GM12872 (cell line): ENCODE data around the gene EXOC3L2.

Source experiments
- CTCF ChIP-seq: IDR thresholded peaks from 3 replicates; pipeline ENCODE4 v1.5.1; 2011; ENCODE audit warnings: low read depth, mild to moderate bottlenecking, low read length, moderate library complexity; ENCODE audit not compliant: insufficient read depth

The EXOC3L2 gene

GRCh38 chr19:45234089-45234869 is 10.9 kb downstream of the EXOC3L2 start:
- TF ChIP-seq CTCF = no peak

- TF ChIP-seq CTCF = no peak
These were observed 13.3 kb downstream of the EXOC3L2 start for GRCh38 chr19:45231891-45232290.

GRCh38 chr19:45224645-45225044 is 20.6 kb downstream of the EXOC3L2 start:
- no peak for TF ChIP-seq CTCF

- no peak for TF ChIP-seq CTCF
These were observed 21.3 kb downstream of the EXOC3L2 start for GRCh38 chr19:45223879-45224278.

- TF ChIP-seq CTCF = no peak
These were observed 22.5 kb downstream of the EXOC3L2 start for GRCh38 chr19:45222724-45223123.

- no peak for TF ChIP-seq CTCF
These were observed 26.1 kb downstream of the EXOC3L2 start for GRCh38 chr19:45218911-45219743.

- TF ChIP-seq CTCF = no peak
These were observed 26.8 kb downstream of the EXOC3L2 start for GRCh38 chr19:45218426-45218825.
